Measurements from ENCODE around the gene RNPEPL1.
A peak's percentile ranks its signal among the peaks of the same experiment; 100 is the strongest.

RNPEPL1 gene

DNA sequence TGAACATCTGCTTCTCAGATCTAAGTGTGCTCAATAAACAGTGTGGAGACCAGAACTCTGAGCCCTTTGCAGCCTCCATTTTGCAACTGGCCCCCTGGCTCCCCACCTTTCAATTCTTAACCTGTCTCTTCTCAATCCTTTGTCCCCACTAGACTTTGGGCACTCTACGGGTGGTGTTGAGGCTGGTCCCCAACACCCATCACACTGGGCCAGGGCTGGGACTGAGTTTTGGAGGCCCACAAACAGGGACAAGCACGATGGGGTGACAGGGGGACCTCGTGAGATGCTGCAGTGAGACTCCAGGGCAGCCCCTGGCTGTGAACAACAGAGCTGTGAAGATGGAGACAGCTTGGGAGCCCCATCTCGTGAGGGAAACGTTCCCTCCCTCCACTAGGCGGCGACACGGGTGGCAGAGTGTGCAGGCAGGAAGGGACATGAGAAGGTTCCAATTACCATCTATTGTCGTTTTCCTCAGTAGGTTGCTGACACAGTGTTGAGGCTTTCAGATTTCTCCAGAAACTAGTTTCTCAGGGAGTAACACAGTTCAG lies 11.7 kb upstream of the RNPEPL1 start:
- peak; percentile 59 for TF ChIP-seq CTCF (IDR thresholded peaks at IDR 0.05; ENCODE audit: low read length, missing control alignments)
- DNase-seq (ENCODE audit: low read depth) = peak; percentile 50
- no peak overlapping the region for H3K4me3 ChIP-seq (replicated peaks; ENCODE audit: low read depth, low read length)

DNA sequence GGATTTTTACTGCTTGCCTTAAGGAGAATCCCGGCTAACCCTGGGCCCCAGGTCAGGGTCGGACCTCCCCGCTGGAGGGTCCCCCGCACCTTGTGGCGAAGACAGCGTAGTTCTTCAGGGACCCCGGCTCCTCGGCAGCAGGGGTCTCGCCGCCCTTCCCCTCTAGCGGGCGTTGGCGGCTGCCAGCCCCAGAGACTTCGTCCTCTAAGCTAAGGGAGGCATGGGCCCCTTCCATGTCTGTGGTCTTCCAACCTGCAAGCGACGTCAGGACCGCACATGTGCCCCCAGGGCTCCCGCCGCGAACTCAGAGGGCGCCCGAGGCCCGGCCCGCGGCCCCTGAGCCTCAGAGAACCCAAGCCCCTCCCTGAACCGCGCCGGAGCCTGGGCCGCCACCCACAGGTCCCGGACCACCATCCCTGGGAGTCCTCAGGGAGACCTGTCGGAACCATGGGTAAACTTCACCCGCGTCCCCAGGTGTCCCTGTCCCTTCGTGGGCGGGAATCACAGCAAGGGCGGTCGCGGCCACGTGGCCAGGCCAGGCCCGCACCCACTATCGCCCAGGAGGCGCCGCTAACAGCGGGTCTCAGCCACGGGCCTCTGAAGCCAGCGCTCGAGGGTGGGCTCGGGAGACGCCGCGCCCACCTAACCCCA lies 11.1 kb upstream of the RNPEPL1 start:
- H3K4me3 ChIP-seq (replicated peaks; ENCODE audit: low read depth, low read length) = peak overlapping the region; percentile 53
- TF ChIP-seq CTCF (IDR thresholded peaks at IDR 0.05; ENCODE audit: low read length, missing control alignments) = no peak
- DNase-seq (ENCODE audit: low read depth) = no peak

DNA sequence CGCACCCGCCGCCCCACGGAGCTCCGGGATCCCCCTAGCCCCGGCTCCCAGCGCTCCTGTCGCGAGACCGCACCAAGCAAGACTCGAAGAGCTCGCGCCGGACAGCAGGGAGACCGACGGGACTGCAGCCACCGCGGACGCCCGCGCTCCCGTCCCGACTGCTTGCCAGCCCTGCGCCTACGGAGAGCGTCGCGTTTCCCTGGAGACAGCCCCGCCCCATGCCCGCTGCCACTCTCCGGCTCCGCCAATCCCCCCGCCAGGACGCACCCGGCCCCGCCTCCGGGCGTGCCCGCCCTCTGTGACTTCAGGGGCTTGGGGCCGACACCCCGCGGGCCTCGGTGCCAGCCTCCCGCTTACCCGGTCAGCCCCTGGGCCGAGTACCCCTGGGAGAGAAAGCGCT lies 10.5 kb upstream of the RNPEPL1 start, which contains the start of gene ANKMY1:
TSS of gene ANKMY1 (minus strand) at position 181 of the 400 bp plus-strand sequence. CDS start 653 bp downstream, outside the sequence.
- TF ChIP-seq CTCF (IDR thresholded peaks at IDR 0.05; ENCODE audit: low read length, missing control alignments) = no peak
- H3K4me3 ChIP-seq (replicated peaks; ENCODE audit: low read depth, low read length) = peak within 1 kb of the TSS; percentile 53
- peak; percentile 75 for DNase-seq (ENCODE audit: low read depth)

DNA sequence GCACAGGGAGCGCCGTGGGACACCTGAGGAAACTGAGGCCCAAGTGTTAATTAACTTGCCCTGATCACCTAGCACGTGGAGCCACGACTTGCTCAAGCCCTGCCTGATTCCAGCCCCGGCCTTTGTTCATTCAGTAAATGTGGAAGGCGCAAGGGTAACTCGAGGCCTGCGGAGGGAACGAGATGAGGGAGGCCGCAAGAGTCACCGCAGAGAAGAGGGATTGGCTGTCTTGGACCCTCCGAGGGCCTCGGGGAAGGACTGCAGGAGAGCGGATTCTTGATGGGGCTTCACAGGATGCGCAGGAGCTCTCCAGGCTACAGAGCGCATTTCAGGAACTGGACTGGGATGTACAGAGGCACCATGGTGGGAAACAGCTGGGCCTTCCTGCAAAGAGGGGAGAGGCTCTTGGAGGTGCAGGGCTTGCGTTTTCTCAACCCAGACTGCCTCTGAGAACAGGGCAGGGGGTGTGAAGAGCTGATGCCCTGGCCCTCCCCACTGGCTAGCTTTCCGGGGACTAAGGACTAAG lies 10.0 kb upstream of the RNPEPL1 start:
- DNase-seq (ENCODE audit: low read depth) = no peak
- H3K4me3 ChIP-seq (replicated peaks; ENCODE audit: low read depth, low read length) = peak overlapping the region; percentile 53
- no peak for TF ChIP-seq CTCF (IDR thresholded peaks at IDR 0.05; ENCODE audit: low read length, missing control alignments)

- DNase-seq (ENCODE audit: low read depth) = no peak
- TF ChIP-seq CTCF (IDR thresholded peaks at IDR 0.05; ENCODE audit: low read length, missing control alignments) = no peak
- peak overlapping the region; percentile 69 for H3K4me3 ChIP-seq (replicated peaks; ENCODE audit: low read depth, low read length)
Measured at GRCh38 chr2:240559286-240559685, 9.0 kb upstream of the RNPEPL1 start.

- H3K4me3 ChIP-seq (replicated peaks; ENCODE audit: low read depth, low read length) = peak within 1 kb of the TSS; percentile 69
- peak; percentile 88 for DNase-seq (ENCODE audit: low read depth)
- no peak for TF ChIP-seq CTCF (IDR thresholded peaks at IDR 0.05; ENCODE audit: low read length, missing control alignments)
Measured at GRCh38 chr2:240560084-240560479, 8.2 kb upstream of the RNPEPL1 start, which contains the start of gene DUSP28. Gene DUSP28 (plus strand): TSS chr2:240560357. CDS start chr2:240560685, 328 bp downstream.
